HG02943 (cell line): ENCODE results near the gene PRKCE.

ENCODE experiments used
- ATAC-seq: cut with Tn5 transposase; IDR thresholded peaks from one replicate; pipeline ENCODE4 v1.9.1; 2021; ENCODE audit warnings: mild to moderate bottlenecking, low read depth, moderate library complexity; ENCODE audit not compliant: unreplicated experiment

Gene PRKCE

DNA sequence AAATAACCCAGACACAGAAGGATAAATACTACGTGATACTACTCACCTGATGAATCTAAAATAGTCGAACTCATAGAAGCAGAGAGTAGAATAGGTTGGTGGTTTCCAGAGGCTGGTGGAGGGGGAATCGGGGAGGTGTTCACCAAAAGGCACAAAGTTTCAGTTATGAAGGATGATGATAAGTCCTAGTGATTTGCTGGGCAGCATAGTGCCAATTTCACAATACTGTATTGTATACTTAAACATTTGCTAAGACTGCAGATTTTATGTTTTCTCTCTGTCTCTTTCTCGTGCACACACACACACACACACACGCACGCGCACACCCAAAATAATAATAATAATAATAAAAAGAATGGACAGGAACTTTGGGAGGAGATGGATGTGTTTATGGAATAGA, 425.4 kb downstream of the PRKCE start:
- no peak for ATAC-seq

DNA sequence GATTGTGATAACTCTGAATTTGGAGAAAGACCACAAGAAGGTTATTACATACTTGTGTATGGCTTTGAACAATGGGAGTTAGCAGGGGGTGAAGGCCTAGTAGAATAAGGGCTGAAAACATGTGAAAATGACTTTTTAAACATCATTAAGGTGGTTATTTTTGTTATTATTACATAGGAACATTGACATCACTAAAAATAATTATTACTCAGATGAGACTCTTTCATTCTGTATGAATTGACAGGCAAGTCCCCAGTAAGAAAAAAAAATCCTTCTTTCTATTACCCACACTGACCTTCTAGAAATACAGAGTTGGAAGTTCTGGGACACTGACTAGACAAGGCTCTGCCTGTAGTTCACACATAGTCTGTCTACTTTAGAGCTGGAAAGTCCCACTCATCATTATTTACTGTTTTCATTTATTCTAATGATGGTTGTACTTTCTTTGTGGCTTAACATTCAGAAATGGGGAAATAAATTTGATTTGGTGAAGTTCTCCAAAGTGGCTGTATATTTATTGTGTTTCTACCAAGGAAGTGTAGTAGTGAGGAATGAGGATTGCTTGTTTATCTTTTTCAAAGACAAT, 426.1 kb downstream of the PRKCE start:
- no peak for ATAC-seq

DNA sequence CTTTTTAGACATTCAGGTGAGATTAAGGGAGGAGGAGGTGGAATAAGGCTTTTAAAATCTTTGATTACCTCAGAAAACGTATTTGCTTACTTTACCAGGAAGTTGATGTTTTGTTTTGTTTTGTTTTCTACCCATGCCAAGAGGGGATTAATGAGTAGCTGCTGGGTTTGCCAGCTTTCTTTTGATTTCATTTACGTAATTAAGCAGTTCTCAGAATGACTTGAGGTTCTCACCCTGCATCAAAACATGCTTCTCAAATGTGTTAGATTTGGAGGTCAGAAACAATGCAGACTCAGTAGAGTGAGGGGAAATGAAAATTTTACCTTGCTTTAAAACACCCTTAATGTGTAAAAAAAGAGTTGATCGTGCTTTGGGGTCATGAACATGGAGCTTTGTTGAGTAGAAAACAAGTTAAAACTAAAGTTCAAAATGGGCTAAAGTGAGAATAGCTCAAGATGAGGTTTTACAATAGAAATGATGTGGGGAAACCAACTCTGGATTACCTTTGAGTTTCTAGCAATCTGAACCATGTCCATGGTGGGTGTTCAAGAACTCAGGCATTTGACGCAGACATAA, 428.6 kb downstream of the PRKCE start:
- ATAC-seq = no peak

DNA sequence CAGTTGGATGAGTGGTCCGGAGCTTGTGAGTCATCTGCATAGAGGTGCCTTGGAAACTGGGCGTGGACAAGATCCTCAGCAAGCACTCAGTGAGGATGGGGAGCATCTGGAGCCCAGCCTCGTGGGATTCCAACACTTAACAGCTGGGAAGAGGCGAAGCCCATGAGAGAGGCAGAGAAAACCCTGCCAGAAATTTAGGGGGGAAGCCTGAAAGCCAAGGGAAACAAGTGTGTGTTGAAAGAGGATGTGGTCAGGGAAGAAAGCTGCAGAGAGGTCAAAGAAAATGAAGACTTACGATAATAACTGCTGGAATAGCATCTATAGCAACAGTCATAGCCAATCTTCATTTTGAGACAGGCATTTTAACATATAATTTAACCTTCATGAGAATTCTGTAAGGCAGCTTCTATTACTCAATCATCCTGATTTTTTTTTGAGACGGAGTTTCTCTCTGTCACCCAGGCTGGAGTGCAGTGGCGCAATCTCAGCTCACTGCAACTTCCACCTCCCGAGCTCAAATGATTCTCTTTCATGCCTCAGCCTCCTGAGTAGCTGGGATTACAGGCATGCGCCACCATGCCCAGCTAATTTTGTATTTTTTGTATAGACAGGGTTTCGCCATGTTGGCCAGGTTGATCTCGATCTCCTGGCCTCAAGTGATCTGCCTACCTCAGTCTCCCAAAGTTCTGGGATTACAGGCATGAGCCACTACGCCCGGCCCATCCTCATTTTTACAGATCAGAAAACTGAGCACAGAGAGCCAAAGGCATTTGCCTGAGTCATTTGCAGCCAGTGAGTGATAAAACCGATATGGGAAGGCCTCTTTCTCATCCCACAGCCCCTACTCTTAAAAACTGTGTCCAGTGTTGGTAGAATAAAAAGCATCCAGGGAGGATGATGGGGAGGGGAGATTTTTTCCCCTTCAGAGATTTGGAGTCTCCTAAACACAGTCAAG, 431.3 kb downstream of the PRKCE start:
- no peak for ATAC-seq

DNA sequence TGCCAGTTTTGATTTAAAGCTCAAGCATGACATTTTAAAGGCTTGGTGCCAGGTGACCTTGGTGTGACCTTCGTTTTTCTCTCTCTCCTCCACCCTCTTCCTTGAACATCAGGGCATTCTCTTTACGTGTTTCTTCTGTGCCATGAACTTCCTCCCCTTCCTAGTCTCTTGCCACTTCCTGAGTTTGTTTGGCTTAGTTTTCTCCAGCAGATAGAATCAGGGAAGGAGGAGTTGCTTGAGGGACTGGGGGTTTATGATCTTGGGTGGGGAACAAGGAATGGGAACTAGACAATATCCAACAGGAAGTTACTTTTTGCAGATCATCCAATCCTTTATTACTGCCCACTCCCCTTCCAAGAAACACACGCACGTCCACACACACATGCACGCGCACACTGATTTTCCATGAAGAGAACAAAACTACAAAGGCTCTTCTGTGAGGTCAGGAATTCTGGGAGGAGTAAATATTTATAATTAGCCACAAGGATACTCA, 435.1 kb downstream of the PRKCE start:
- no peak for ATAC-seq

DNA sequence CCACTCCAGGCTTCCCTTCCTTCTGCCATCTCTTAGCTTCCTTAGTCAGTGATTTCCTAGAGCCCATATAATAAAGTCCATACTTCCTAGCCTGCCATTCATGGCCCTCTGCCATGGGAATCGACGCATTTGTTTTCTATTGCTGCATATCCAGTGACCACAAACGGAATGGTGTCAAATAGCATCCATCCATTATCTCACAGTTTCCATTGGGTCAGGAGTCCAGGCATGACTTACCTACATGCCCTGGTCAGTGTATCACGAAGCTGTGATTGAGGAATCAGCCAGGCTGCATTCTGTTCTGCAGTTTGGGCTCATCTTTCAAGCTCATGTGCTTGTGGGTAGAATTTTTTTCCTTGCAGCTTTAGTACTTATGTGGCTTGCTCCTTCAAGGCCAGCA, 436.0 kb downstream of the PRKCE start:
- no peak for ATAC-seq

DNA sequence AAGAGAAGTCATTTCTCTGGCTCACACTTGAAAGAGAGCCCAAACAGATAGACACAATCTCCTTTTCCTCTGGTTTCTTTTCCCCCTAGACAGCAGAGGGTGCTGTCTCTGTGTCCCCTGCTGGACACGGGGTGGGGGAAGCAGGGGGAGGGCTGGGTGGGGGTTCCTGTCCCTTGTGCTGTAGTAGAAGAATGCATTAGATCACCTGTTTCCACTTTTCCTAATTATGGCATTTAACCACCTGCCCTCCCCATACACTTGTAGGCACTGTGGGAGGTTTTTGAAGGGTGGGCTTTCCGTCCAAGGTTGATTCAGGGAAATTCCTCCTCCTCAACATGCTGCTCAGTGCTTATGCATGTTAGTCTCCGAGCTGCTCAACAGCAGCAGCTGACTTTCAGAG, 439.5 kb downstream of the PRKCE start:
- no peak for ATAC-seq

DNA sequence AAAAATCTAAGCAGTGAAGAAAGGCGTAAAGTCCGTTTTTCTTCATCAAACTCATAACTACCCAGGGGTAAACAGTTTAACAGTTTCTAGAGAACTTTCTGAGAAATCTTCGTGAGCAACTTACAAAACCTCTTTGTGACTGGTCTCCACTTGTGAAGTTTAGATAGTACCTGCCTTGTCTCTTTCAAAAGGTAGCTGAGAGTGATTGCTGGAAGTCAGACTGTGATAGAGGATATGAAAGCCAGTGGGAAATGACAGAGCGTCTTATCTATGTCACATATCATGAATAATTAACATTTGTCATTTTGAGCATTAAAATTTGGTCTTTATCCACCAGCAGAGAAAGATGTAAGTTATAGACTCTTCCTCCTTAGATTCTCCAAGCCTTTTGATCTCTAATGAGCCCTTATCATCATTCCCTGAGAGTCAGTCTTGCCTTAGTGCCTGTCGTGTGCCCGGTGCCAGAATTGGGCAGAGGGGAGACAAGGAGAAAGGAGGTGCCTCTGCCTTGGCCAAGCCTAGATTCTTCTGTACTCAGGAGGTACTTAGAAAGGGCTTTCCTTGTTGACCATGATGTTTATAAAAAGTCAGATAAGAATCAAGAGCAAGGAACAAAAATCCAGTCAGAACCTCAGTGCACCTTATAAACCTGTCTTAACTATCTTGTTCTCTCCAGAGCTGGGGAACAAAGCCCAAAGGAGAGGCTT, 440.6 kb downstream of the PRKCE start:
- ATAC-seq = no peak

DNA sequence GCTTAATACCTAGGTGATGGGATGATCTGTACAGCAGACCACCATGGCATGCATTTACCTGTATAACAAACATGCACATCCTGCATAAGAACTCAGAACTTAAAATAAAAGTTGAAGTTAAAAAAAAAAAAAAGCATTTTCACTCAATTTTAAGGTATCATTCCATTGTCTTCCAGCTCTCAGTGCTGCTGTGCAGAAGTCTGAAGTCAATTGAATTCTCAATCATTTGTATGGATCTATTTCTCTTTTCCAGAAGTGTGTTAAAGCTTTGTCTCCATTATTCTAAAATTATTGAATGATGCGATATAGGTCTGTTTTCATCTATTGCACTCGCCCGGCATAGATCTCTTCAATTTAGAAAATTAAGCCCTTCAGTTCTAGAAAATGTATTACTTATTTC, 443.2 kb downstream of the PRKCE start:
- ATAC-seq = no peak

DNA sequence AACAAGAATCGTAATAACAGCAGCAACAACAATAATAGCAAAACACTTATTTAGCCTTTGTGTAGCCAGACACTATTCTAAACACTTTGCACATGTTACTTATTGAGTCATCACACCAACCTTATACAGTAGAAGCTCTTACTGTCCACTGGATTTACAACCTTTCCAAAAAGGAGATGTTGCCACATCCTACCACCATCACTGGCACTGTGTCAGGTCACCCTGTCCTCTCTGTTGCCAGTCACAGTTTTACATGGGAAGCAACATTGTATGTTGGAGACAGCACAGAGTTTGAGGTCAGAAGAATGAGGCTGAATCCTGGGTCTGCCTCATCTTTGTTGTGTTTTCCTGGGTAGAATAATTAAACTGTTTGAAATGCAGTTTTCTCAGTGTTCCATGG, 444.4 kb downstream of the PRKCE start:
- ATAC-seq = no peak

DNA sequence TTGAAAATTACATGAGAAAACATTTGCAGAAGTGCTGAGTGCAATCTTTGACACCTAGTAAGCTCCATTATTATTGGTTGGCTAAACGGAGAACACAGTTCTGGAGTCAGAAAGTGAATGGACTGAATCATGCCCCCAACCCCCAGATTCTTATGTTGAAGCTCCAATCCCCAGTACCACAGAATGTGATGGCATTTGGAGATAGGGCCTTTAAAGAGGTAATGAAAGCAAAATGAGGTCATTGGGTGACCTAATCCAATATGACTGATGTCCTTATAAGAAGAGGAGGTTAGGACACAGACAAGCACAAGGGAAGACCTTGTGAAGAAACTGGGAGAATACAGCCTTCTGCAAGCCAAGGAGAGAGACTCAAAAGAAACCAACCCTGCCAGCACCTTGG, 444.8 kb downstream of the PRKCE start:
- ATAC-seq = no peak

DNA sequence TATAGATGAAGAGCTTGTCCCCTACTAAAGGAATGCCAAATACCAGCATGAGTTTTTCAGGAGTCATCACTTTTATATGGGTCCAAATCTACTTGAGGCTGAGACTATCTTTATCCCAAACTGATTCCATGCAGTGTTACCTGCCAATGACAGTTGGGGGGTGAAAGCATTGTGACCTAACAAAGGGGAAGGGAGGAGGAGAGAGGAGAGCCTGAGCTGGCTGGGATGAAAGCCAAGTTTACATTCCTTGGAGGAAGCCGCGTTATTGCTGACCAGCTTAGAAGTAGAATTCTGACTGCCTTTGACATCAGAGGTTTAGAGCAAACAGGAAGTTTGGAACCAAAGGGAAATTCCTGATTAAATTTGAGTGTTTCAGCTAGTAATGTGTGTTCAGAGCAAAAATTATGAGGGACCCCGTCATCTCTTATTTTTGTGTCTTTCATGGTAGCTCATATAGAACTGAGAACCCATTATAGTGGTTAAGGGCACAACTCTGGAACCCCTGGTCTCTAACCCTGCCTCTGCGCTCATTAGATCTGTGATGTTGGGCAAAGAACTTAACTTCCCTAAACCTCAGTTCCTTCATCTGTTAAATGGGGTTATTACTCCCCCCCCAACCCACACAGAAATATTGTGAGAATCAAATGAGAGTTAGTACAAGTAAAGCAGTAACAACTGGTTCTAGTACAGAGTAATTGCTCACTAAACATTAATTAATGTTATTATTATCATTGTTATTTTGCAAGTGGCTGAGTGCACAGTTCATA, 446.4 kb downstream of the PRKCE start:
- ATAC-seq = no peak

DNA sequence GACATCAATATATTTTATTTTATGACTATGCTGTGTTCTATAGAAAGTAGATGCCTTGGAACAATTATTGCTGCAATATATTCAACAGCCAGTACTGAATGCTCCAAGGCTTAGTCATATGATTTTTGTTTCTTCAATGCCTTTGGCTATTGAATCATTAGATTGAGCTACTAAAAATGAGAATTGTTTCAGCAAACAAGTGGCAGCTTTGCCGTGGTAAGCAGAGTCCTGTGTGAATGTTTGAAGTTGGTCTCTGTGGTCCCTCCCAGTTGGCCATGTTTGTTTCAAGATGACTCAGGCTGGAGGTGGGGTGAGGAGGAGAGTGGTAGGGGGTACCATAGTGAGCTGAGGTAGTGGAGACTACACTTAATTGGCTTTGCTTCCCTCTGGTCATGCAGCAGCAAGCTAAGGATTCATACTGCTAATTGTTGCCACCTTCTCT, 447.2 kb downstream of the PRKCE start:
- ATAC-seq = no peak

DNA sequence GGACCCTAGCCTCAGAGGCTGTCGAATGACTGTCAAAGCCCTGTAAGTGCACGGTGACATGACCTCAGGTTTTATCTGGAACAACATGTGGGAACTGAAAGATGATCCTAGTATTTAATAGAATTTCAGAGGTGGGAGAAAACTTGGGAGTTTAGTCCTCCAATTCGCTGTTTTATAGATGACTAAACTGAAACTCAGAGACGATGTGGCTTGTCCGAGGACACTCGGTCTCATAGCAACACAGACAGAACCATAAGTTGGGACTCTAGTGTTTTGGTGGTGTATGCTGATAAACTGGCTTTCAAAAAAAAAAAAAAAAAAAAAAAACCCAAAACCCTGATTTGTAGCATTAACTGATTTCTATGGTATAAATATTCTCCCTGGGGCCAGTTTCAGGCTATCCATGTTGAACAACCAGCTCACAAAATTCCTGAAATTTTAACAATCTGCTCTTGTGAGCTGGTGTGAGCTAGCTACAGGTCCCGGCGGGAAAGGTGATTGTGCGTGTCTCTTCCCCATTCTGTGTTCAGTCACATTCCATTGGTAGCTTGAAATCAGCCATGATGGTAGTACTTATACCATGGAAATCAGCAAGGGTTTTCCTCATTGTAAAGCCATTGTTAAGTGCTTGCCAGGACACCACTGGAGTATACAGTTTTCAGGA, 450.2 kb downstream of the PRKCE start:
- ATAC-seq = no peak

DNA sequence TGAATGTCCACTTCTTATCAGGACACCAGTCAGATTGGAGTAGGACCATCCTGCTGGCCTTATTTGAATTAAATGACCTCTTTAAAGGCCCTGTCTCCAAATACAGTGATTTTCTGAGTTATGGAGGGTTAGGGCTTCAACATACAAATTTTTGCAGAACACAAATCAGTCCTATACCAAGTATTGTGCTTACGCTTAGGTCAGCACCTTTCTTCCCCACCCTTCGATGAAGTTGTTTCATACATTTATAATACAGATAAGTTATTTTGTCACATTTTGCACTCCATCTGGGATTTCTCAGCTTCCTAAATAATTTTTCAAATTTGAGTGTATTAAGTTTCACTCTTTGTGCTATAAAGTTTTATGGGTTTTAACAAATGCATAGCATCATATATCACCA, 455.2 kb downstream of the PRKCE start:
- ATAC-seq = no peak

DNA sequence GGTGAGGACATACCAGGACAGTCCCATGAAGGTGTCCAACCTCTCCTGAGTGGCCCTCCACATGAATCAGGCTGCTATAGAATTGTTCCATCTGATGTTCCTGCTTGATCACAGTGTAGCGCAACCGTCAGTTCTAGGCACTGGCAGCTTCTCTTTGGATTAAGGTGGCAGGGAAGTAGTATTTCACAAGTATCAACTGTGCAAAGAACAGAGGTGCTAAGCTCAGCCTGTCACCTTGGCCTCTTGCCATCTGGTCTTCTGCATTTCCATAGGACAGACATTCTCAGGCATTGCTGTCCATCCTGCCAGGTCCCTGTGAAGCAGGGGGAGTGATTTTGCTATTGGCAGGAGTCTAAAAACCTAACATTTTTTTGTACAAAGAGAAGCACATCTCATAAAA, 463.5 kb downstream of the PRKCE start:
- ATAC-seq = no peak

DNA sequence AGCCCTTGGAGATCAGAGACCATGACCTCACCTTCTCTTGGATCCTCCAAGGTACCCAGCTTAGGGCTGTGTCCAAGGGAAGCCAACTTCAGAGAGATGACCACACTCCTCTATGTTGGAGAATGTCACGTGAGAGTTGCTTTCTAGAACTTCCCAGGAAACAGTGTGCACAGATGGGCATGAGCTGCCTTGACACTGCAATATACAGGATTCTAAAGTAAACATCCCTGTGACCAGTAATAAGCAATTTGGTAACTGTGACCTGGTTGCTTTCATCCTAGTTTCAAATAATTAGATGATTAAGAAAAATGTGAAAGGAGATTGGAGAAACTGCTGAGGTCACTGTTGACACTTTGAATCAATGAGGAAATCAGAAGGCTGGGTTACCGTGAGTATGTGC, 464.7 kb downstream of the PRKCE start:
- ATAC-seq = no peak

DNA sequence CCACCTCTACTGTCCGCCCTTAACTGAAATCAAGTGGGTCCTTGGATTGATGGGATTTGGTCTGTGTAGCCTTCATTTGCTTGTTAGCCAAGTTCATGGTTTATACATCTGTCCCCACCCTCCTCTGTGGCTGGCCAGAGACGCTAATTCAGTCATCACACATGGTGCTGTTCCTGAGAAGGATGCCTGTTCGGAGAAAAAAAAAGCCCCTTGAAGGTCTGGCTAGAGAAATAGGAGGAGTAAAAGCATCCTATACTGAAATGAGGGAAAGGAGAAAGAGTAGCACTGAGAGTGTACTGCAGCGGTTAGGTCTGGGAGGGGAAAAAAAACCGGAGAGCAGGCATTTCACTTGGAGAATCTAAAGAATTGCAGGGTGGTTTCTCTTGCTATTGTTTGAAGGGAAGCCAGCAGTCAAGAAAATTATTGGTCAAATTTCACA, 465.1 kb downstream of the PRKCE start:
- ATAC-seq = no peak

DNA sequence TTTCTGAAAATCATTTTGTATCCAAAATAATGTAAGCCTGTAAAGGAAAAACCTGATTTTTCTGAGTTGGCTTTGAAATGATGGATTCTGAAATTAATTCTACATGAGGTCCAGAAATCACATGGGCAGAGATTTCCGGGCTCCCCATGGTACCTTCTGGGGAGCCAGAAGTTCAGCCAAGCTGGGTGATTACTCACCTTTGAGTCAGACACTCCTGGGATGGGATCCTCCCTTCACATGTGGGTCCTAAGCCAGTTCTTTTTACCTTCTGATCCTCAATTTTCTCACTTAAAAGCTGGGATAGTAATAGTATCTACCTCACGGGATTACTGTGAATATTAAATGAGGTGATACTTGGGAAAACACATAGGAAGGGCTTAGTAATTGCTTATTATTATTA, 465.9 kb downstream of the PRKCE start:
- no peak for ATAC-seq

DNA sequence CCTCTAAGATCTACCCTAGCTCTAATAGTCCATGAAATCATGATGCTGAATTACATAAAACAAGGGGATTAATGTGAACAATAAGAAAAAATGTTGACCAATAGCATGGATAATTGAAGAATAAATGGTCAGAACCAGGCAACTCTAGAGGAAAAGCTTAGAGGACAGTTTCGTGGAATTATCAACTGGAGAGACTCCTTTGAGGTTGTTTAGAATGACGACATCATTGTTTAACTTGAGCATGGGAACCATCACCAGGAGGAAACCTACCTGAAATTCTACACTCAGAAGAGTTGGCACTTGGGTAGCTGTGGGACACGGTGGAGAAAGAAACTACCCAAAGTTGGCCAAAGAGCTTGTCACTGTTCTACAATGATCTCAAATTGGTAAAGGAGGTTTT, 466.5 kb downstream of the PRKCE start:
- ATAC-seq = no peak
